ACC112 (cell line): ENCODE measurements around the gene CDC37L1.

Experiments used
- H2AFZ ChIP-seq: fragments of 200-600 bp; sonication (generic); one replicate; pipeline ENCODE4 v1.6.0; 2017; ENCODE audit warnings: antibody characterized with exemption, low read length; ENCODE audit not compliant: unreplicated experiment
- H3K27ac ChIP-seq: fragments of 200-600 bp; sonication (generic); 2 replicates; pipeline ENCODE4 v1.5.1; 2014; ENCODE audit warnings: low read depth, mild to moderate bottlenecking, antibody characterized with exemption, low read length, moderate library complexity
- H3K27me3 ChIP-seq: fragments of 200-600 bp; sonication (generic); 2 replicates; pipeline ENCODE4 v1.6.1; 2014; ENCODE audit warnings: mild to moderate bottlenecking, antibody characterized with exemption, low read length, moderate library complexity, mixed read lengths; ENCODE audit not compliant: insufficient read depth
- H3K36me3 ChIP-seq: fragments of 200-600 bp; sonication (generic); 2 replicates; pipeline ENCODE4 v1.6.1; 2016; ENCODE audit warnings: mild to moderate bottlenecking, antibody characterized with exemption, low read length, moderate library complexity, mixed read lengths; ENCODE audit not compliant: insufficient read depth
- H3K4me1 ChIP-seq: fragments of 200-600 bp; sonication (generic); one replicate; pipeline ENCODE4 v1.6.1; 2016; ENCODE audit warnings: low read length, mixed read lengths; ENCODE audit not compliant: insufficient read depth, unreplicated experiment, control insufficient read depth
- H3K4me3 ChIP-seq: fragments of 200-600 bp; sonication (generic); 2 replicates; pipeline ENCODE4 v1.5.1; 2014; ENCODE audit warnings: mild to moderate bottlenecking, low read depth, low read length
- H3K79me2 ChIP-seq: fragments of 200-600 bp; sonication (generic); one replicate; pipeline ENCODE4 v1.6.0; 2016; ENCODE audit warnings: low read length; ENCODE audit not compliant: control insufficient read depth, unreplicated experiment, insufficient read depth

CDC37L1 gene

DNA sequence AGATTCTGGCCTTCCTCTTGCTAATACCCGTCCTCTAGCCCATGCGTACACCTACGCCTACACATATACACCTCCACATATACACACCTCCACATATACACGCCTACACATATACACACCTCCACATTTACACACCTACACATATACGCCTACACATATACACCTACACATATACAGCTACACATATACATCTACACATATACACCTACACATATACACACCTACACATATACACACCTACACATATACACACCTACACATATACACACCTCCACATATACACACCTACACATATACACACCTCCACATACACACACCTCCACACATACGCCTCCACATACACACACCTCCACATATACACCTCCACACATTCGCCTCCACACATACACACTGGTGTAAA is 34.5 kb downstream of the CDC37L1 start:
- Histone ChIP-seq H3K4me3 (no peak overlapping the region), H3K79me2 (no peaks in the 10 kb centered on the region), H3K4me1 (no peaks in the 10 kb centered on the region), H3K27ac (no peak overlapping the region), H3K27me3 (no peaks in the 10 kb centered on the region), H3K36me3 (peaks cover 30% of the 10 kb centered on the region), H2AFZ (no peak overlapping the region)

DNA sequence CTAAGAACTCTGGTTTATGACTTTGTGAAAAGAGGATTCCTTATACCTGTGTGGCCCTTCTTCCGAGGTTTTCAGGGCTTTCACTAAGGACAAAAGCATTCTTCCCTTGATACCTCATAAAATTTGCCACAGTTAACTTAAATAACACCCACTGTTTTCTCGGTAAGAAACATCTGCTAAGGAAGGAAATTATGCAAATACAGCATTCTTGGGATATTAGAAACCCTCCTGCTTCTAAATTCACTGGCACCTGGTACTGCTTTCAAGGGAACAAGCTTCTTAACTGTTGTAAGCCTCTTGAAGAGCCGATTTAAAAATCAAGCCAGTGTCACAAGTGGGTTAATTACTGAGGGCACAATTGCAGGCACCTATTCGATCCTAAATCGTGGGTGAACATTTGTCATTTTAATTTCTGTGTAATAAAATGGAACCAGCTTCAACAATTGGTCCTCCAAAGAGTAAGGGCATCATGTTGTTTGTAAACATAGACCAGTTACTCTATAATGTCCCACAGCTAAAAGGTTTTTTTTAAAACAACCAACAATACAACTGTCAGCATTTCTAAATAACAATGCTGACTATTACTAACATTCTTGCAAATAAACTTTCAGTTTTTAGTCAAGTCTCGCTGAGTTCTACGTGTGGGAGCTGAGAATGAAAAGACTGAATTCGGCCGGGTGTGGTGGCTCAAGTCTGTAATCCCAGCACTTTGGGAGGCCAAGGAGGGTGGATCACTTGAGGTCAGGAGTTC is 35.1 kb downstream of the CDC37L1 start:
- H3K79me2 ChIP-seq = no peaks in the 10 kb centered on the region
- no peak overlapping the region for H3K27ac ChIP-seq
- no peak overlapping the region for H3K4me3 ChIP-seq
- H3K27me3 ChIP-seq = no peaks in the 10 kb centered on the region
- no peak overlapping the region for H2AFZ ChIP-seq
- H3K4me1 ChIP-seq = no peaks in the 10 kb centered on the region
- peaks cover 32% of the 10 kb centered on the region for H3K36me3 ChIP-seq

DNA sequence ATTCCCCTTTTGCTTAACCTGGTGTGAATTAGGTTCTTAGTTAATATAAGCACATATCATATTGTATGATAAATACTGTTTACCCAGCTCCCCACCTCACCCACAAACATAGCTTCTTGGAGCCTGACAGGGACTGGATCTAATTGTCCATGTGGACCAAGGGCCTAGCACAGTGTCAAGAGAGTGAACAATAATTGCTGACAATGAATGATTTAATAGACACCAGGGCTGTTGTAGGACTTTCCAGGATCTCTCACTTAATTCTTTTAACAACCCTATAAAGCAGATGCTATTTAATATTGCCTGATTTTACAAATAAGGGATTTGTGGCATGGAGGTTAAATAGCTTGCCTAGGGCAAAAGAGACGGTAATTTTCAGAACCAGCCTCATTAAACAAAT is 36.8 kb downstream of the CDC37L1 start:
- H2AFZ ChIP-seq = no peak overlapping the region
- peaks cover 35% of the 10 kb centered on the region for H3K36me3 ChIP-seq
- no peaks in the 10 kb centered on the region for H3K4me1 ChIP-seq
- H3K4me3 ChIP-seq = no peak overlapping the region
- no peaks in the 10 kb centered on the region for H3K79me2 ChIP-seq
- H3K27me3 ChIP-seq = no peaks in the 10 kb centered on the region
- no peak overlapping the region for H3K27ac ChIP-seq

DNA sequence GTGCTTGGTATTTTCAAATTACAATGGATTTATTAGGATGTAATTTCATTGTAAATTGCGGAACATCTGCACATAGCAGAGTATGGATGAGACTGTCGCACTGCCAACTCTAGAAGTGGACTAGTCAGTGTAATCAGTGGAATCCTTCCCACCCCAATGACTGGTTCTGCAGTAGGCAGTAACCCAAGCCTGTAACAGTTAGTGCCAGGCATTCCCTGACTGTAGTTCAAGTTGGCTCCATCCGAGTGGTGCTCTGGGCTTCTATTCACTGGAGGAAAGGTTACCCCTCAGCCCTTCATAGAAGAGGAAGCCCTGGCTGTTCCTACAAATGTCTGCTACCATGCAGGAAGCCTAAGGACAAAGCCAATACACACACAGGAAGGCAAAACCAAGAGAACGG is 38.4 kb downstream of the CDC37L1 start:
- H3K4me3 ChIP-seq = no peak overlapping the region
- H3K36me3 ChIP-seq = peaks cover 40% of the 10 kb centered on the region
- no peaks in the 10 kb centered on the region for H3K79me2 ChIP-seq
- no peaks in the 10 kb centered on the region for H3K27me3 ChIP-seq
- H3K27ac ChIP-seq = no peak overlapping the region
- no peak overlapping the region for H2AFZ ChIP-seq
- no peaks in the 10 kb centered on the region for H3K4me1 ChIP-seq

DNA sequence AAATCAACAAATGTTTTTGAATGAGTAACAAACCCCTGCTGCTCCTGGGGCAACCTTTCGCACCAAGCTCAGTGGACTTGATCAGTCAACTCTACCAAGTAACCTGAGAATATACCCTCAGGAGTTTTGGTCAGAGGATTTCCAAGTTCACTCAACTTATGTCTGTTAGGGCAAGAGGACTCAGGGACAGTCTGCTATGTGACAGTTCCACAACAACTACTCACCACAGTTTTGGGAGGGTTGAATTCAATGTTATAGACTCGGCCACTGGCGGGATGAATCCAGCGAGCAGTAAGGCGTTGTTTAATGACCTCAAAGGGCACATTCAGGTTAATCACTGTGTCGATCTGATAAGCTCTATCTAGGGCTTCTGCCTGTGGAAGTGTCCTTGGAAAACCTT is 39.5 kb downstream of the CDC37L1 start:
- no peak overlapping the region for H2AFZ ChIP-seq
- H3K27me3 ChIP-seq = no peaks in the 10 kb centered on the region

DNA sequence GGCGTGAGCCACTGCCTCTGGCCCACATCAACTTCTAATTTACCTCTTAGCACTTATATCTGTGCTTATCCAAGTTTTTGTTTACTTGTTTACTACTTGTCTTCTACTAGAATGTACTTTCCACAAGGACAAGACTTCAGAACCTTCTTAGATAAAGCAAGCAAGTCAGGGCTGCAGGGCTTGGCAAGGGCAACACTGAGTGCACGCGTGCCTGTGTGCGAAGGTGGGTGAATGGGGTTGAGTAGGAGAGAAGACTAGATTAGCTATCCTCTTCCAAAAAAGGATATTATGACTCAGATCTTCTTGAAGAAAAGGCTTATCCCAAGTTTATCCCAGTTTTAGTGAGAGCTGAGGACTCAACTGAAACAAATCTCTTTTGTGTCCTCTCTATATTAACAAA is 42.4 kb downstream of the CDC37L1 start:
- Histone ChIP-seq H3K4me1 (no peaks in the 10 kb centered on the region), H3K4me3 (no peak overlapping the region), H3K36me3 (peaks cover 34% of the 10 kb centered on the region; the same call in 1 of the 2 replicates), H3K27me3 (no peaks in the 10 kb centered on the region), H2AFZ (no peak overlapping the region), H3K27ac (no peak overlapping the region), H3K79me2 (peaks cover 3% of the 10 kb centered on the region)

More for the DNA sequence above, 39.5 kb downstream of the CDC37L1 start:
- Histone ChIP-seq H3K79me2 (peaks cover 2% of the 10 kb centered on the region), H3K36me3 (peaks cover 40% of the 10 kb centered on the region), H3K27ac (no peak overlapping the region), H3K4me3 (no peak overlapping the region), H3K4me1 (no peaks in the 10 kb centered on the region)

DNA sequence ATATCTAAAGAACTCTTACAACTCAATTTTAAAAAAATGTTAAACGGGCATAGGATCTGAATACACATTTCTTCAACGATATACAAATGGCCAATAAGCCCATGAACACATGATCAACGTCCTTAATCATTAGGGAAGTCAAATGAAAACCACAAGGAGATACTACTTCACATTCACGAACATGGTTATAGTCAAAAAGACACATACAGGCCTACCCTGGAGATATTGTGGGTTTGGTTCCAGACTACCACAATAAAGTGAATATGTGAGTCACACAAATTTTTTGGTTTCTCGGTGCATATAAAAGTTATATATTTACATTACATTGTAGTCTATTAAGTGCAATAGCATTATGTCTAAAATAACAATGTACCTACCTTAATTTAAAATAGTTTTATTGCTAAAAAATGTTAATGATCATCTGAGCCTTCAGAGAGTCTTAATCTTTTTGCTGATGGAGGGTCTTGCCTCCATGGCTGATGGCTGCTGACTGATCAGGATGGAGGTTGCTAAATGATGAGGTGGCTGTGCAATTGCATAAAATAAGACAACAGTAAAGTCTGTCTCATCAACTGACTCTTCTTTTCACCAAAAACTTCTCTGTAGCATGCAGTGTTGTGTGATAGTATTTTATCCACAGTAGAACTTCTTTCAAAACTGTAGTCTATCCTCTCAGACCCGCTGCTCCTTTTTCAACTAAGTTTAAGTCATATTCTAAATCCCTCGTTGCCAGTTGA is 46.5 kb downstream of the CDC37L1 start:
- no peaks in the 10 kb centered on the region for H3K27me3 ChIP-seq
- no peak overlapping the region for H3K27ac ChIP-seq
- H3K4me1 ChIP-seq = no peaks in the 10 kb centered on the region
- H3K79me2 ChIP-seq = peaks cover 12% of the 10 kb centered on the region
- no peak overlapping the region for H2AFZ ChIP-seq
- no peak overlapping the region for H3K4me3 ChIP-seq
- peaks cover 11% of the 10 kb centered on the region; the same call in 1 of the 2 replicates for H3K36me3 ChIP-seq

DNA sequence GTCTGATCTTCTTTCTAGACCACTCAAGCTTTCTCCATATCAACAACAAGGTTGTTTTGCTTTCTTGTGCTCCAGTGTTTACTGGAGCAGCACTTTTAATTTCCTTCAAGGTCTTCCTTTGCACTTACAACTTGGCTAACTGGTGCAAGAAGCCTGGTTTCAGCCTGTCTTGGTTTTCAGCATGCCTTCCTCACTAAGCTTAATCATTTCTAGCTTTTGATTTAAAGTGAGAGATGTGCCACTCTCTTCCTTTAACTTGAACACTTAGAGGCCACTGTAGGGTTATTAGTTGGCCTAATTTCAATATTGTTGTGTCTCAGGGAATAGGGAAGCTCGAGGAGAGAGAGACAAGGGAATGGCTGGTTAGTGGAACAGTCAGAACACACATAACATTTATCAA is 48.2 kb downstream of the CDC37L1 start:
- no peak overlapping the region for H2AFZ ChIP-seq
- peaks cover 19% of the 10 kb centered on the region for H3K79me2 ChIP-seq
- H3K4me1 ChIP-seq = no peaks in the 10 kb centered on the region

DNA sequence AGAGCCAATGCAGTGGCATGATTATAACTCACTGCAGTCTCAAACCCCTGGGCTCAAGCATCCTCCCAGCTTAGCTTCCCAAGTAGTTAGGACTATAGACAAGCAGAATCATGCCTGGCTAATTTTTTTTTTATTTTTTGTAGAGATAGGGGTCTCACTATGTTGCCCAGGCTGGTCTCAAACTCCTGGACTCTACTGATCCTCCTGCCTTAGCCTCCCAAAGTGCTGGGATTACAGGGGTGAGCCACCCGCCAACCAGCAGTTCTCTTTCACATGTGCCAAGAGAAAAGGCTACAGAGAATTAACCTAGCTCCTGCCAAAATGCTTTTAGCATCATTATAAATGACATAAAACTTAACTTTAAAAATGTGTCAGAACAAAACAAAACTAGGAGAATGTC is 53.5 kb downstream of the CDC37L1 start:
- Histone ChIP-seq H3K27me3 (no peaks in the 10 kb centered on the region), H2AFZ (no peak overlapping the region), H3K4me1 (peaks cover under 1% of the 10 kb centered on the region), H3K27ac (no peak overlapping the region), H3K4me3 (no peak overlapping the region), H3K79me2 (peaks cover 50% of the 10 kb centered on the region), H3K36me3 (peaks cover 6% of the 10 kb centered on the region; the same call in 1 of the 2 replicates)

More for the DNA sequence above, 48.2 kb downstream of the CDC37L1 start:
- peaks cover 5% of the 10 kb centered on the region; the same call in 1 of the 2 replicates for H3K36me3 ChIP-seq
- no peak overlapping the region for H3K27ac ChIP-seq
- H3K4me3 ChIP-seq = no peak overlapping the region
- no peaks in the 10 kb centered on the region for H3K27me3 ChIP-seq

DNA sequence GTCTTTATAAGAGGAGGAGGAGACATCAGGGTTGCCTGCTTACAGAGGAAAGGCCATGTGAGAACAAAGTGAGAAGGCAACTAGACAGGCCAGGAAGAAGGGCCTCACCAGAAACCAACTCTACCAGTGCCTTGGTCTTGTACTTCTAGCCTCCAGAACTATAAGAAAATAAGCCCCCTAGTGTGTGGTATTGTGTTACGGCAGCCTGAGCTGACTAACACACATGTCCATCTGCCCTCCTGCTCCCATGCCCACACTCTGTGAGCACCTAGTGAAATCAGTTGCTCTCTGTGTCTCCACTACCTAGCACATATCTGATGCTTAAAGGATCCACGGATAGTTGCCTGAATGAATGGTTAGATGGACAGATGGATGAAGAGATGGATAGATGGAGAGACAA is 54.8 kb downstream of the CDC37L1 start:
- Histone ChIP-seq H3K36me3 (peaks cover 6% of the 10 kb centered on the region; the same call in 1 of the 2 replicates), H2AFZ (no peak overlapping the region), H3K27me3 (no peaks in the 10 kb centered on the region), H3K79me2 (peaks cover 61% of the 10 kb centered on the region), H3K27ac (no peak overlapping the region), H3K4me1 (peaks cover 11% of the 10 kb centered on the region), H3K4me3 (no peak overlapping the region)
